ENCODE measurements around the gene GLIS1. TPM values are rescaled to one million over a fixed set of nuclear protein-coding genes. Genes with fewer than 3 reads are reported as not detected.
A peak's percentile ranks its signal among the peaks of the same experiment; 100 is the strongest.

GLIS1 gene
- total RNA-seq, 1 experiment from 2014 or later, result not detected

- no peak for DNase-seq (ENCODE audit: low spot score)
These were observed 243.2 kb downstream of the GLIS1 start for GRCh38 chr1:53495633-53496345.

GRCh38 chr1:53490351-53490750 lies 248.6 kb downstream of the GLIS1 start:
- no peak for DNase-seq (ENCODE audit: low spot score)

- no peak for DNase-seq (ENCODE audit: low spot score)
These were observed 252.5 kb downstream of the GLIS1 start for GRCh38 chr1:53486395-53487026.

- peak; percentile 87 for DNase-seq (ENCODE audit: low spot score)
These were observed 253.2 kb downstream of the GLIS1 start for GRCh38 chr1:53485478-53486394.

GRCh38 chr1:53484705-53485477 lies 254.1 kb downstream of the GLIS1 start:
- DNase-seq (ENCODE audit: low spot score), result no peak

- no peak for DNase-seq (ENCODE audit: low spot score)
These were observed 255.3 kb downstream of the GLIS1 start for GRCh38 chr1:53483656-53484055.

- DNase-seq (ENCODE audit: low spot score), result no peak
These were observed 255.8 kb downstream of the GLIS1 start for GRCh38 chr1:53483170-53483569.

- no peak for DNase-seq (ENCODE audit: low spot score)
These were observed 256.4 kb downstream of the GLIS1 start for GRCh38 chr1:53482441-53483153.

- DNase-seq (ENCODE audit: low spot score), result no peak
These were observed 257.5 kb downstream of the GLIS1 start for GRCh38 chr1:53481456-53481855.

- peak; percentile 20 for DNase-seq (ENCODE audit: low spot score)
These were observed 258.3 kb downstream of the GLIS1 start for GRCh38 chr1:53480678-53481077.

GRCh38 chr1:53478502-53478818 lies 260.5 kb downstream of the GLIS1 start:
- no peak for DNase-seq (ENCODE audit: low spot score)

GRCh38 chr1:53477651-53478501 lies 261.1 kb downstream of the GLIS1 start:
- DNase-seq (ENCODE audit: low spot score), result no peak

GRCh38 chr1:53476579-53476978 lies 262.4 kb downstream of the GLIS1 start:
- no peak for DNase-seq (ENCODE audit: low spot score)

GRCh38 chr1:53475664-53476063 lies 263.3 kb downstream of the GLIS1 start:
- no peak for DNase-seq (ENCODE audit: low spot score)

- DNase-seq (ENCODE audit: low spot score), result peak; percentile 21
These were observed 265.5 kb downstream of the GLIS1 start for GRCh38 chr1:53473463-53473862.

GRCh38 chr1:53471000-53471399 lies 268.0 kb downstream of the GLIS1 start:
- no peak for DNase-seq (ENCODE audit: low spot score)

- DNase-seq (ENCODE audit: low spot score), result no peak
These were observed 268.4 kb downstream of the GLIS1 start for GRCh38 chr1:53470584-53470983.

GRCh38 chr1:53470155-53470554 lies 268.8 kb downstream of the GLIS1 start:
- DNase-seq (ENCODE audit: low spot score), result peak; percentile 49

GRCh38 chr1:53469373-53469772 lies 269.6 kb downstream of the GLIS1 start:
- no peak for DNase-seq (ENCODE audit: low spot score)

GRCh38 chr1:53468374-53468773 lies 270.6 kb downstream of the GLIS1 start:
- DNase-seq (ENCODE audit: low spot score), result no peak

All from HT-29 (cell line).